ENCODE results near the gene SLN.
A peak's percentile ranks its signal among the peaks of the same experiment; 100 is the strongest.

GRCh38 chr11:107683807-107684206 is 28.0 kb downstream of the SLN start:
- peak; percentile 75 for TF ChIP-seq CTCF (conservative IDR thresholded peaks at IDR 0.05; ENCODE audit: low read depth, low read length)
- no peak for TF ChIP-seq EZH2 (IDR thresholded peaks at IDR 0.05; ENCODE audit: low read length, unreplicated experiment)
